Neural progenitor cell (in vitro differentiated cells): ENCODE data around the gene NCAN. TPM values are rescaled to one million over a fixed set of nuclear protein-coding genes. Genes with fewer than 3 reads are reported as not detected.

Experiments used
- DNase-seq: peaks from one replicate; pipeline ENCODE4 v3.0.0-alpha.2; 2016; ENCODE audit warnings: low spot score
- H2AFZ ChIP-seq: fragments of 200-600 bp; sonication (generic); replicated peaks from 2 replicates; pipeline ENCODE4 v1.6.1; 2016; ENCODE audit warnings: antibody characterized with exemption
- H3F3A ChIP-seq: fragments of 200-600 bp; sonication (generic); 2 replicates; pipeline ENCODE4 v1.6.1; 2016; ENCODE audit warnings: antibody characterized with exemption, low read depth
- H3K27ac ChIP-seq: fragments of 200-600 bp; sonication (generic); 2 replicates; pipeline ENCODE4 v1.5.1; 2016; ENCODE audit warnings: mild to moderate bottlenecking
- H3K27me3 ChIP-seq: fragments of 200-600 bp; sonication (generic); 2 replicates; pipeline ENCODE4 v1.6.1; 2016; ENCODE audit warnings: mild to moderate bottlenecking, moderate library complexity
- H3K36me3 ChIP-seq: fragments of 200-600 bp; sonication (generic); 2 replicates; pipeline ENCODE4 v1.5.1; 2016
- H3K4me1 ChIP-seq: fragments of 200-600 bp; sonication (generic); 2 replicates; pipeline ENCODE4 v1.6.1; 2016; ENCODE audit warnings: mixed run types
- H3K4me2 ChIP-seq: fragments of 200-600 bp; sonication (generic); 2 replicates; pipeline ENCODE4 v1.6.1; 2016
- H3K4me3 ChIP-seq: fragments of 200-600 bp; sonication (generic); 2 replicates; pipeline ENCODE4 v1.5.1; 2016
- H3K79me2 ChIP-seq: fragments of 200-600 bp; sonication (generic); 2 replicates; pipeline ENCODE4 v1.6.1; 2016; ENCODE audit warnings: low read depth
- H3K9ac ChIP-seq: fragments of 200-600 bp; sonication (generic); 2 replicates; pipeline ENCODE4 v1.6.1; 2016
- H3K9me3 ChIP-seq: fragments of 200-600 bp; sonication (generic); 2 replicates; pipeline ENCODE4 v1.5.1; 2016; ENCODE audit warnings: low read depth
- H4K20me1 ChIP-seq: fragments of 200-600 bp; sonication (generic); 2 replicates; pipeline ENCODE4 v1.6.1; 2016; ENCODE audit warnings: low read depth
- H3K27ac Mint-ChIP-seq: 3 replicates; pipeline ENCODE4 v1.8.0; 2021; ENCODE audit warnings: mixed read lengths
- H3K27me3 Mint-ChIP-seq: 2 replicates; pipeline ENCODE4 v1.8.0; 2022; ENCODE audit warnings: low read depth, mild to moderate bottlenecking, inconsistent platforms, moderate library complexity, mixed read lengths; ENCODE audit not compliant: insufficient read depth
- H3K36me3 Mint-ChIP-seq: 3 replicates; pipeline ENCODE4 v1.8.0; 2021; ENCODE audit warnings: mixed read lengths
- H3K4me1 Mint-ChIP-seq: 3 replicates; pipeline ENCODE4 v1.8.0; 2021; ENCODE audit warnings: mixed read lengths
- H3K4me3 Mint-ChIP-seq: 3 replicates; pipeline ENCODE4 v1.8.0; 2021; ENCODE audit warnings: mild to moderate bottlenecking, moderate library complexity, mixed read lengths
- H3K9me3 Mint-ChIP-seq: 3 replicates; pipeline ENCODE4 v1.8.0; 2020; ENCODE audit warnings: mixed read lengths
- CTCF ChIP-seq: fragments of 200-600 bp; sonication (generic); IDR thresholded peaks from 2 replicates; pipeline ENCODE4 v1.5.1; 2017; ENCODE audit warnings: antibody characterized with exemption, mild to moderate bottlenecking
- EZH2 ChIP-seq: fragments of 200-600 bp; sonication (generic); IDR thresholded peaks from 2 replicates; pipeline ENCODE4 v1.6.1; 2017; ENCODE audit warnings: antibody characterized with exemption, mild to moderate bottlenecking, moderate library complexity
- EZH2phosphoT487 ChIP-seq: fragments of 200-600 bp; sonication (generic); IDR thresholded peaks from 2 replicates; pipeline ENCODE4 v1.6.1; 2017; ENCODE audit warnings: antibody characterized with exemption
- total RNA-seq: library from RNA; depleted of rRNA; stranded (reverse); fragments of >200 nt; gene quantifications from 2 replicates; pipeline ENCODE4 v1.2.3, GENCODE V29; 2015; ENCODE audit warnings: low replicate concordance

The NCAN gene
- total RNA-seq, 1 donor from 2014 or later, result 4.8 TPM

GRCh38 chr19:19226204-19226603 lies 14.4 kb downstream of the NCAN start:
- no peaks in the 10 kb centered on the region for H3K4me1 ChIP-seq
- no peaks in the 10 kb centered on the region for H3K79me2 ChIP-seq
- peaks cover 17% of the 10 kb centered on the region for H3F3A ChIP-seq
- no peaks in the 10 kb centered on the region for H3K36me3 Mint-ChIP-seq
- H3K27ac Mint-ChIP-seq, result no peak overlapping the region
- no peak overlapping the region for H3K4me3 Mint-ChIP-seq
- H3K4me2 ChIP-seq, result no peak overlapping the region
- H4K20me1 ChIP-seq, result no peaks in the 10 kb centered on the region
- no peak overlapping the region for H2AFZ ChIP-seq
- H3K27me3 Mint-ChIP-seq, result peaks cover 26% of the 10 kb centered on the region
- H3K9me3 Mint-ChIP-seq, result no peaks in the 10 kb centered on the region
- H3K4me1 Mint-ChIP-seq, result no peaks in the 10 kb centered on the region
- DNase-seq, result no peak
- no peaks in the 10 kb centered on the region for H3K36me3 ChIP-seq
- H3K9ac ChIP-seq, result no peak overlapping the region
- no peak overlapping the region for H3K4me3 ChIP-seq
- H3K9me3 ChIP-seq, result no peaks in the 10 kb centered on the region
- peaks cover 57% of the 10 kb centered on the region for H3K27me3 ChIP-seq
- no peak overlapping the region for H3K27ac ChIP-seq
- TF ChIP-seq EZH2phosphoT487, result no peak
- no peak for TF ChIP-seq EZH2
- TF ChIP-seq CTCF, result no peak

GRCh38 chr19:19226663-19227062 lies 14.9 kb downstream of the NCAN start:
- no peak overlapping the region for H3K9ac ChIP-seq
- peaks cover 17% of the 10 kb centered on the region for H3F3A ChIP-seq
- H3K27me3 Mint-ChIP-seq, result peaks cover 26% of the 10 kb centered on the region
- H3K4me2 ChIP-seq, result no peak overlapping the region
- no peaks in the 10 kb centered on the region for H3K36me3 ChIP-seq
- no peaks in the 10 kb centered on the region for H3K4me1 Mint-ChIP-seq
- no peaks in the 10 kb centered on the region for H3K79me2 ChIP-seq
- no peak overlapping the region for H2AFZ ChIP-seq
- no peaks in the 10 kb centered on the region for H3K9me3 Mint-ChIP-seq
- no peaks in the 10 kb centered on the region for H3K4me1 ChIP-seq
- no peak for DNase-seq
- no peaks in the 10 kb centered on the region for H3K36me3 Mint-ChIP-seq
- H3K4me3 ChIP-seq, result no peak overlapping the region
- H3K27me3 ChIP-seq, result peaks cover 62% of the 10 kb centered on the region
- H3K9me3 ChIP-seq, result no peaks in the 10 kb centered on the region
- no peak overlapping the region for H3K4me3 Mint-ChIP-seq
- H3K27ac Mint-ChIP-seq, result no peak overlapping the region
- TF ChIP-seq EZH2phosphoT487, result no peak
- no peak for TF ChIP-seq CTCF
- TF ChIP-seq EZH2, result no peak
- H4K20me1 ChIP-seq, result no peaks in the 10 kb centered on the region
- H3K27ac ChIP-seq, result no peak overlapping the region

- Histone ChIP-seq H3K4me1 (no peaks in the 10 kb centered on the region), H3K27ac (no peak overlapping the region), H3K79me2 (no peaks in the 10 kb centered on the region), H3K9me3 (no peaks in the 10 kb centered on the region), H2AFZ (no peak overlapping the region), H3K27me3 (peaks cover 63% of the 10 kb centered on the region), H3K4me3 (no peak overlapping the region), H3K4me2 (no peak overlapping the region), H3K36me3 (no peaks in the 10 kb centered on the region), H3F3A (peaks cover 17% of the 10 kb centered on the region), H3K9ac (no peak overlapping the region), H4K20me1 (no peaks in the 10 kb centered on the region)
- TF ChIP-seq CTCF (no peak), EZH2phosphoT487 (no peak), EZH2 (no peak)
- Mint-ChIP-seq H3K4me3 (no peak overlapping the region), H3K9me3 (no peaks in the 10 kb centered on the region), H3K36me3 (no peaks in the 10 kb centered on the region), H3K27ac (no peak overlapping the region), H3K27me3 (peaks cover 26% of the 10 kb centered on the region), H3K4me1 (no peaks in the 10 kb centered on the region)
- DNase-seq, result no peak
Observed at GRCh38 chr19:19227217-19227616, 15.5 kb downstream of the NCAN start.
